NCI-H2196 (cell line): ENCODE data around the gene GRP.

Experiments used
- DNase-seq: peaks from one replicate; lab custom pipeline; 2025; ENCODE audit not compliant: unreplicated experiment; lab: John Stamatoyannopoulos, UW

Gene GRP

DNA sequence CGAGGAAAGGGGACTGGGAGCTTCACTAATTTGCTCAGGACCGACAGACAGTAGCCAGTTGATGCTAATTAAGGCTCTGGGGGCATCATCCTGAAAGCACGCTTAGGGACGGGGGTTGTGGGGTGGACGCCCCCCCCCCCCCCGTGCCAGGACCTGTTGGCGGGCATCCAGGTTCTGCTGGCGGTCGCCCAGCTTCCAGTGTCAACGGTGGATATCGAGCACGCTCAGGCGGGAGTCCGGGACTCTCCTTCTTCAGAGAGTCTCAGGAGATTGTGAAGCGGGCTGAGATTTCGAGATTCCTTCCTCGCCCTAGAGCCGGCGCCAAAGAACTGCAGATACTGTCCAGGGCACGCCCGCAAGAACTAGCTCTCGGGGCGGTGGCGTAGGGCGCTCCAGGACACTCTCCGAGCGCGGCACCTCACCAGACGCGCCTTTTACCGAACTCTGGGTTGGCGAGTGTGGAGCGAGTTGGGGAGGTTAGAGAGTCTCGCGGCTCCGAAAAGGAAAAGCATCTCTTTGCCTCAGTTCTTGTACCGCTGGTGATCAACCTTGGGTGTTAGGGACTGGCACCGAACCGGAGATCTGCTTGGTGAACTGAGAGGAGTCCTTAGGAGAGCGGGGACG is 47.7 kb downstream of the GRP start:
- no peak for DNase-seq

DNA sequence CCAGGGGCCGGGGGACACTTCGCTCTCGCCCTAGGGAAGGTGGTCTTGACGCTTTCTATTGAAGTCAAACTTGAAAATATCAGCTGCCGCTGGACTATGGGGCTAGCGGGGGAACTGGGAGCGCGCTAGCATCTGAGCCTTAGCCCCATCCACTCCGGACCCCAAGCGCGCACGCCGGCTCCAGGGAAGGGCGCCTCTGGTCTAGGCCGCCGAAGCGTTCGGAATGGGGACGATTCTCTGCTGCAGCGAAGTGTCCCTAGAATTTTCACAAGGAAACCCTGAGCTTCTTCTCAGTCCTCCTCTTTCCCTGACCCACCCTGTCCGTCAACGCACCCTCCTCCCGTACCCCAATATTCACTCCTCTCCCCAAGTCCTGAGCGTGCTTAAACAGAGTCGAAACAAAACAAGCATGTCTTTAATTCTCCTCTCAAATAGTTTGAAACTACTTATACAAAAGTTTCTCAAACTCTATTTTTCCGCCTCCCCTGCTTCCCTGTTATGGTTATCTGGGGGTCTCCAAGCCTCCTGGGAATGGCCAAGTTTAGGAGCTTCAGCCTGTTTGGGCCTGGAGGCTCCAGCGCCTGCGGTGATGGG is 48.3 kb downstream of the GRP start:
- DNase-seq = no peak

DNA sequence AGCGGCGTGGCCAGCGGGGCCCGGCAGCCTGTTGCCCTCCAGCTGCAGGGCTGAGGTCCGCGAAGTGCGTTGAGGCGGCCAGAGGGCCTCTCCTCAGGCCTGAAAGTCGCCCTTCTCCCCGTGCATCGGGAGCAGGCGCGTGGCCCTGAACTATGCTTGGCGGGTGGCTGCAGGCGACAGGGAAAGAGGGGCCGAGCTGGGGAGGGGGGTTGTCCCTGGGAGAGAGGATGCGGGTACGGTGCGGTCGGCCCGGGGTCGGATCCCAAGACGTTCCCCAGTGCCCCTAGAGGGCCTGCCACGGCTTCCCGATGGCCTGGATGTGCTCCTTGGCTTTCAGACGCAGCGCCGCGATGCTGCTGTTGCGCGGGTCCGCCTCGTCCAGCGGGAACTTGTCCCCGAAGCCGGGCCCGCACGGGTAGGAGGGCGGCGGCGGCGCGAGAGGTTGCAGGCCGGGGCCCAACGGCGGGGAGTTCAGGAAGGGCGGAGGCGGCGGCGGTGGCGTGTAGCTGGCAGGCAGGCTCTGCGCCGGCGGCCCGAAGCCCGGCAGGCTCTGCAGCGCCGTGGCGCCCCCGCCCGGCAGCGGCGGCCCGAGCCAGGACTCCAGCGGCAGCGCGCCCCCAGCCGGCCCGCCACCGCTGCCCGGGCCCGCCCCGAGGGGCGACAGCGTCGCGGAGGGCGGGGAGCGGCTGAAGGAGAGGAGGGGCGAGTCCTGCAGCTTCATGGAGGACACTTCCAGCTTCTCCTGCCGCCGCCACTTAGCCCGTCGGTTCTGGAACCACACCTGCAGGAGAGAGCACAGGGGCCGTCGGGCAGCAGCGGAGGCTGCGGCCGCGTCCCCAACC is 49.0 kb downstream of the GRP start:
- DNase-seq = peak; percentile 54

DNA sequence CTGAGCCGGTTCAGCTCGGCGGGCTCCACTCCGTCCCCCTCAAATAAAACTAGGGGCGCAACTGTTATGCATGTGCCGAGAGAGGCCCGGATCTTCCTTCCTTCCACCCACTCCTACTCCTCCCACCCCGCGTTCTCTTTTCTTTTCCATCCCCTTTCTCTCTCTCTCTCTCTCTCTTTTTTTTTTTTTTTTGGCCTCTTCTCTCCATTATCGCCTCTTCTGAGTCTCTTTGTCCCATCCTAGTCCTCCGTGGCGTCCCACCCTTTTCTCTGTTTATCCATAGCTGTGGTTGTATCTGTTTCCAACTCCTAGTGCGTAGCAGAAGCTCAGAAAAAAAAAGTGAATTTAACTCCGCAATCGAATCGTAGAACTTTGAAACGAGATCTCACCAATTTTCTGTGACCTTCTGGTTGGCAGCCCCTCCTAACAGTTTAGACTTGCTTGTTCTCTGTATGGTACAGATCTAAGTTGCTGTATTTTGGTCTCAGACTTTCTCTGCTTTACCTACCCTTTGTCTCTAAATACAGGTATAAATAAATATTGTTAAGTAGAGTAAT is 49.7 kb downstream of the GRP start:
- no peak for DNase-seq

DNA sequence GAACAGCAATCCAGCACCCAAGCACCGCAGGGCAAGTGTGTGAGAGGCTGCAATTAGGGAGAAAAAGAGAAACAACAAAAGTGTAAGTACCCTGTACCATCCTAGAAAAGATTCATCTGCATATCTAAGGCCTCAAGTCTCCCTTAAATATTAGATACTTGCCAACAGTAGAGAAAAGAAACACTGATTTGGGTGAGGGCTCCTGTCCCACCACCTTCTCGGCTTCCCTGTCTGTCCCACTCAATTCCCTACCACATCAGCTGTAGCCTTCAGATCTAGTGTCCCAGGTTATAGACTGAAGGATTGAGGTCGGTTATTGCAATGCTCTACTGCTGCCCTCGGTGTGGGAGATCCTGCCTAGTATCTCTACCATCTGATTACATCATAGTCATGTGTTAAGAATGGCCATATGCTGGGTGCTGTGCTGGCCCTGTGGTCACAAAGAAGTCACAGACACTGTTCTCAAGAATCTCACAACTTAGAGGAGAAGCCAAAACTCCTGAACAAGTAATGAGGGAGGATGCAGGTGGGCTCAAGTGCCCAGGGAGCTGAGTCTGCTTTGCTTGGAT is 50.8 kb downstream of the GRP start:
- no peak for DNase-seq

DNA sequence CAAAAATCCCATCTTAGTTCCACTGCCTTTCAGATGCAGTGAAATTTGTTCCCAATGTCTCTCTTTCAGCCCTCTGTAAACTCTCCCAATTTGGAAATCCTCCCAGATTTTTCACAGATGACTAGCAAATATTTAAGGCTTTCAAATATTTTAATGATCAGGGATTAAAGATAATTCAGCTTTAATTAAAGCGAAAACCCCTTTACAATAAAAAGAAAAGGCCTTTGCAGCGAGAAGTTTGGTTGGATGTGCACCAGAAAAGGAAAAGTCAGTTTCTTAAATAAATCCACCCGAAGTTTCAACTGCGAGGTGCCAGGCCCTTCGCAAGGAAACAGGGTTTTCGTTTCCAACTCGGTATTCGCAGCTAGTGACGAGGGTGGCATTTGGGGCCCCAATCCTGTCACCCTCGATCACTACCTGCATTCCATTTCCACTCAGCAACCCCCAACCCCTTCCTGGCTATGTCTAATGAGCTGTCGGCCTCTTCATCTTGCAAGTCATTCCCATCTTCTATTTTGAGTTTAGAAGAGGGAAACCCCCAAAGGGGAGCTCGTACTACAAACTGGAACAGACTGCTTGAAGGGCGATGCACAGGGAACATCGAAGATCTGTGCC is 51.8 kb downstream of the GRP start:
- DNase-seq = no peak

DNA sequence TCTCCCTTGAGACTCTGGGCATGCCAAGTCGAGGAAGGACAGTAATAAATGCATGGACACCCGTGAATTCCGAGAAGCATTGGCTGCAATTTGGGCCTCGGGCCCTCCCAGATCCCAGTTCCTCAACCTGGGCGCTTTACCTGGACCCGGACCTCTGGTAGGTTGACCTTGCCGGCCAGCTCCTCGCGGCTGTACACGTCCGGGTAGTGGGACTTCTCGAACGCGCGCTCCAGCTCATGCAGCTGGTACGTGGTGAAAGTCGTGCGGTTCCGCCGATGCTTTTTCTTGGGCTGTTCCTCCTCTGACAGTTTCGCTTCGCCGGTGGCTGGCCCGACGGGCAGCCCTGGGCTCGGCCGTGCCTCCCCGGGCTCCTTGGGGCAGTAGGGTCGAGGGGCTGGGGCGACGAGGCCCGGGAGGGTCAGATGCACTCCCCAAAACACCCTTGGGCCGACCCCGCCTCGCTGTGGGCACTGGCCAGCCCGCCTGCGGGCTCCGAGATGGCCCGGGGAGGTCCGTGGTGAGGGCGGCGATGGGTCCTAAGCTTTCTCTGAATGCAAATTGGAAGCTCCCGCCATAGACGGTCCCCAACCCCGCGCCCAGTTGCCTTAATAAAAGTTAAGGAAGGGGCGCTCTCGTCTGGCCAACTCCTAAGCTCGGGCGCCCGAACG is 52.4 kb downstream of the GRP start:
- no peak for DNase-seq

DNA sequence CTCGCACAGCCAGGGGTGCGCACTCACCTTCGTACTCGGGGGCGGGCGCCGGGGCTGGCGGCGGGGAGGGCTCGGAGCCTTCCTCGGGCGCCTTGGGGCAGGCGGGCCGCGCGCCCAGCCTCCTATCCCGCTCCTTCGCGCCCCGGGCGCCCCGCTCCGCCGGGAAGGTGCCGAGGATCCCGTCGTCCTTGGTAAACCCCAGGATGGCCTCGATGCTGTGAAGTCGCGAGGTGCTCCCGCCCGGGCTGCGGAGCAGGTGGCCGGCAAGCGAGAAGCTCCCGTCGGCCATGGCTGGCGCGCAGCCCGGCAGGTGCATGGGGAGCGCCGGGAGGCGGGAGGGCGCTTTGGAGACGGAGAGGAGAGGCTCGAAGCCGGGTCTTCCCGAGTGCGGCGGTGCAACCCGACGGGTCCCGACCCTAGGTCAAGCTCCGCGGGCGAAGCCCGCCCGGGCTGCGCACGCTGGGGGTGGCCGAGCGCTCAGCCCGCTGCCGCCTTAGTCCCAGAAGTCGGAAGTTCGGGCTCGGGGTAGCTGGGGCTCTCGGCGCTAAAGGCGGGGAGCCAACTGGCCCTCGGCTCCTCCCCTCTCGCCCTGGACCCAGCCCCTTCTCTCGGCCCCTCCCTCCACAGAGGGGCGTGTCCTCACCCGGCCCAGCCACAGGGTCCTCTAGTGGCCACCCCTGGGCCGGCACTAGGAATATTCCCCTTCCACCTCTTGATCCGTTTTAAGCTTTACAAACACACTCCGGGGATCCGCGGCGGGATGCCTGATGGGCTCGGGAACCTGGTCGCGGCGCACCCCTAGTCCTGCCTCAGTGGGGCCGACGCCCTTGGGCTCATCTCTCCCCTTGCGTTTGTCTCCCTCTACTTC is 53.2 kb downstream of the GRP start, which contains the start of gene RAX:
Gene RAX, minus strand, starts transcription at position 564 of the 868 bp plus-strand sequence. Its CDS starts 248 bp downstream, at position 316.
- peak; percentile 75 for DNase-seq

DNA sequence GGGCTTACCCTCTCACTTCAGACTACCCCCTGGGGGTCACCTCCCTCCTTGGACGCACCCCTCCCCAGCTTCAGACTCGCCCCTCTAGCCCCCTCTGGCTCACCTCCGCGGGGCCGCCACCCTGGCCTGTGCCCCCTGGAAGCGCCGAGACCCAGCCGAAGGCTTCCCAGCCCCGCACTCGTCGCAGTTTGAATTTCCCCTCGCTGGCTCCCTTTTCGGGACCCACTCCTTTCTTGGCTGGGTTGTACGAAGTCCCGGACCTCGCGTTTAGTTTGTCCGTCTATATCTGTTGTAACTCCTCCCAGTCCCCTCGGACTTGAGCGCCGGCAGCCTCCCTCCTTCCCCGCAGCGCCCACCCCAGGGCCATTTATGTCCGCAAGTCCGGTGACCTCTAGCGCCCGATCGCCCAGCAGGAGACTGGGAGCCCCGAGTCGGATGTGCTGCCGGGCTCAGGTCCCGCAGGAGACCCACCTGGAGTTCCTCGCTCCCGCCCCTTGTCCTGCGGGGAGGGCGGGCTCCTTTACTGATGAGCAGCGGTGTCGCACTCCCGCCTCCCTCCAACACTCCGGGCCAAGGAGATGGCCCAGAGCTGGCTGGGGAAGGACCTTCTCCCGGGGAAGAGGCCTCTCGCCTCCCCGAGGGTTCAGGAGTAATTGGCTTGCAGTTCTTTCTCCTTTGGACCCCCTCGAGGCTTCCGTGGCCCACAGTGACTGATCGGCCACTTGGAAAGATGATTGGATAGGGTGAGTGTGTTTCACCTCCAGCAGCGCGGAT is 54.0 kb downstream of the GRP start:
- DNase-seq = no peak

DNA sequence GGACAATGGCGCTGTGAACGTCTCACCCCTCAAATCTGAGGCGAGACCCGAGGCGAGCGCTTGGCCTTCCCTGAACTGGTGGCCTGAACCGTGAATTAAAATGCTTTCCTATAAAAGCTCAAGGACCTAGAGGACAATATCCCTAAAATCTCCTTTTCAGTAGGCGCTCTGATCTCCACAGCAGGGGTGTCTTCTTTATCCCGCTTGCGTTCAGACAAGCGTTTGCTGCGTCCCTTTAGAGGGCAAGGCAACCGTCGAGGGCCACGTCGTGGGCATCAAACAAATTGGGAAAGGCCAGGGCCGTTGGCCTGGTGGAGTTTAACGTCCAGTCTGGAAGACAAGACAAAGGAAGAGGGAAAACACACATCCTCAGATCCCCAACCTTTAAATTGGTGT is 54.6 kb downstream of the GRP start:
- no peak for DNase-seq

DNA sequence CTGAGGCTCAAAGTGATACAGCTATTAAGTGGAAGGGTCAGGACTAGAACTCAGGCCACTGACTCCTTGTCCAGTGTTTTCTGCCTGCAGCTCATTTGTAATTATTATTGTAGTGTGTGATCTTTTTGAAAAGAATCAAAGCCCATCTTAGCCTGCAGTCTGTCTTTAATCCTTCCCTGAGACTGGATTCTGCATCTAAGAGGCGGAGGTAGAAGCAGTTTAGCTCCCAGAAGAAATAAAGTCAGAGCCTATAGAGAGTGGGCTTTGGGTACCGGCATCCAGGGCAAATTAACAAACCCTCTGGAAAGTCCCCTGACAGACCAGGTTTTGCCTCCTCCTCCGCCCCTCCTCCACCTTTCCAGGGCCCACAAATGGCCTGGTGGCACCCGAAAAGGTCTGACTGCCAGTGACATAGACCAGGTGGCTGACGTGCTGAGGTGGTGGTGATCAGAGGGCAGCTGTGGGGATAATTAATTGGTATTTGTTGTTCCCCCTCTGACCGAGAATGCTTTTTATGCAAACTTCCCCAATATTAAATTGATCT is 55.5 kb downstream of the GRP start:
- DNase-seq = no peak

DNA sequence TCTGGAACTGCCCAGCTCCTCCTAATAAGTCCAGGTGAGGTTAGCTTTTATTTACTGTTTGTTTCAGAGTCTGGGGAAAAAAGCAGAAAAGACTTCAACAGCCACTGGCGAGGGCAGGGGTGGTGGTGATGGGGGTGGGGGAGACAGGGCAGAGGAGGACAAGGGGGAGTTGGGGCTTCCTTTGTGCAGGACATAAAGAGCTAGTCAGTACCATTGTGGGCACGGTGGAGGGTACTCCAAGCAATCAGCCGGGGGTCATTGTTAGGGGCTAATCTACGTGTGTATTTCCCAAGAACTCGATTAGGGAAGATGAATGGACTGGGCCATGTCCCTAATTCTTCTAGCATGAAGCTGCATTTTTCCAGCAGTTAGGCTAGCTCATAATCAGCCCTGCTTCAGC is 56.1 kb downstream of the GRP start:
- DNase-seq = no peak

DNA sequence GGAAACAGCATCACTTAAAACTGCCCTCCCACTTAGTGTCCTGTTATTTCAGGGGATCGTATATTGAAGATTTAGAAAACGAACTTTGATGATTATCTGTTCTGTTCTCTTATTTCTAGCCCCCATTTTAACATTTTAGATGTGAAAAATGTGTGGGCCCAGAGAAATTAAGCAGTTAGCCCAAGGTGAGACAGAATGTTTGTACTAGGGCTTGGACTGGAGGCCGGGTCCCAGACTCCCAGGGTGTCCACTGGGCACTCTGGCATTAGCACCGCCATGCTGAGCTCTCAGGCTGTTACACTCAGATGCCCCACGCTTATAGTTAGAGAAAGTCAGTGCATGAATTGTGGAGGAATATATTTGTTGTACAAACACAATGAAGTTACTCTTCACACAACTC is 58.8 kb downstream of the GRP start:
- no peak for DNase-seq

DNA sequence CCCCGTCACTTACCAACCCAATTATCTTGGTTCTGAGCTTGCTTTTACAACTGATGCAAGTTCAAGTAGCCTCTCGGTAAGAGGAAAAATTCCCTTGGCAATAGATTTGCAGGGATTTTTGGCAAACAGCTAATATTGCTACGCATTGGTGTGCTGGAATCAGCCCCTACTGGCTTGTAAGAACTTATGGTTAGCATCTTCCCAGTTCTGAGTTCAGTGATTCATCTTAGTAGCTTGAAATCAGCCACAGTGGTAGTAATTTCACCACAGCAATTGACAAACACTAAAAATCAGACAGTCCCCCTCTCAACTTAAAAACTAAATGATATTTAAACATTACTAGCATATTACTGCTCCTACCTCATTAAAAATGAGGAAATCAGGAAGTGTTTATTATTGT is 59.2 kb downstream of the GRP start:
- DNase-seq = no peak

DNA sequence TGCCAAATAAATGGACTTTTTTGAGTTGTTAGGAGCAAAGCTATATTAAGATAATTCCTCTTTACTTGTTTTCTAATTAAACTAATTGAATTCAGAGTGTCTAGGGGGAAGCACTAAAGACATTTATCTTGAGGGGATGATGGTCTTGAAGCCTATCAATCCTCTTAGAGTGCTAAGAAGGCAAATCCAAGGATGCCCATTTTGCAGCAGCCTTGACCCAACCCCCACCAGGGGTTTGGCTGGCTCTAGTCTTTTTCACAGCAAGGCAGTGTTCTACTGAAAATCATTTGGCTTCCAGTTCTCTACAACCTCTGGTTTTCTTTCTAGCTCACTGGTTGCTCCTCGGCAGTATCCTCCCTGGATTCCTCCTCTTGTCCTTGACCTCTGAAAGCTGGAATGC is 59.8 kb downstream of the GRP start:
- no peak for DNase-seq
